Measurements from ENCODE around the gene TAT. TPM values are rescaled to one million over a fixed set of nuclear protein-coding genes. Genes with fewer than 3 reads are reported as not detected.

The TAT gene
- total RNA-seq, 4 donors from 2014 or later, result 2.0 TPM; not detected in 3

DNA sequence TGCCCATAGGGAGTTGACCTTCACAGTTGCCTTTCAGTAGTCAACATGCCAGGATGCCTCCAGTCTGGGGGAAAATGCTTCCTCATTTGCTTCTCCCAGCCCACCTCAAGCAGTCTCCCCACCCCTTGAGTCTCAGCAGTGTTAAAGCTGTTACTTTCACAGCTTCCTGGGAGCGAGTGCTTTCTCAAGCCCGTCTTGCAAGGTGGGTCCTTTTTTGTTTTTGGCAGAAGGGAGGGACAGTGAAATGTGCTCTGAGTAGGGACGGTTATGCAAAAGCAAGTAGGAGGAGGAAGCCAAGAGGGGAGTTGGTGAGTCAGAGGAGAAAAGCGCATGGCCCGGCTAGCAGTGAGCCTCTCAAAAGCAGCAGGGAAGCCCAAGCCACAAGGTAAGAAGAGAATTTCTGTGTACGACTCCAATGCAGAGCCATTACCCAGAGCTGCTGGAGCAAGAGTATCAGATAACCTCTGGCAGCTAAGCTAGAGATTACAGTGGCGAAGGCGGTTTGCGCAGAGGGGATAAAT lies 50.7 kb downstream of the TAT start, which contains the start of gene CHST4:
CHST4 (plus strand) TSS at position 316 of the 521 bp plus-strand sequence. CDS start 10,252 bp downstream, outside the sequence.
- peaks cover 29% of the 10 kb centered on the region for H3K27me3 ChIP-seq
- no peak within 1 kb of the TSS for H3K27ac ChIP-seq
- WGBS, result 4% methylated on average over 9 of the region's 9 CpGs
- H3K9me3 ChIP-seq, result no peaks in the 10 kb centered on the region
- H3K36me3 ChIP-seq, result no peaks in the 10 kb centered on the region
- H3K4me1 ChIP-seq, result peaks cover 7% of the 10 kb centered on the region
- DNase-seq (ENCODE audit: low spot score in 2 of 2), result no peak
- TF ChIP-seq POLR2AphosphoS5 (IDR thresholded peaks at IDR 0.05) (no peak), EP300 (IDR thresholded peaks at IDR 0.05) (no peak), POLR2A (IDR thresholded peaks at IDR 0.05) (no peak)
- TF ChIP-seq, protein P1, sequence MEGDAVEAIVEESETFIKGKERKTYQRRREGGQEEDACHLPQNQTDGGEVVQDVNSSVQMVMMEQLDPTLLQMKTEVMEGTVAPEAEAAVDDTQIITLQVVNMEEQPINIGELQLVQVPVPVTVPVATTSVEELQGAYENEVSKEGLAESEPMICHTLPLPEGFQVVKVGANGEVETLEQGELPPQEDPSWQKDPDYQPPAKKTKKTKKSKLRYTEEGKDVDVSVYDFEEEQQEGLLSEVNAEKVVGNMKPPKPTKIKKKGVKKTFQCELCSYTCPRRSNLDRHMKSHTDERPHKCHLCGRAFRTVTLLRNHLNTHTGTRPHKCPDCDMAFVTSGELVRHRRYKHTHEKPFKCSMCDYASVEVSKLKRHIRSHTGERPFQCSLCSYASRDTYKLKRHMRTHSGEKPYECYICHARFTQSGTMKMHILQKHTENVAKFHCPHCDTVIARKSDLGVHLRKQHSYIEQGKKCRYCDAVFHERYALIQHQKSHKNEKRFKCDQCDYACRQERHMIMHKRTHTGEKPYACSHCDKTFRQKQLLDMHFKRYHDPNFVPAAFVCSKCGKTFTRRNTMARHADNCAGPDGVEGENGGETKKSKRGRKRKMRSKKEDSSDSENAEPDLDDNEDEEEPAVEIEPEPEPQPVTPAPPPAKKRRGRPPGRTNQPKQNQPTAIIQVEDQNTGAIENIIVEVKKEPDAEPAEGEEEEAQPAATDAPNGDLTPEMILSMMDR (IDR thresholded peaks at IDR 0.05), result no peak
- no peak within 1 kb of the TSS for H3K4me3 ChIP-seq

DNA sequence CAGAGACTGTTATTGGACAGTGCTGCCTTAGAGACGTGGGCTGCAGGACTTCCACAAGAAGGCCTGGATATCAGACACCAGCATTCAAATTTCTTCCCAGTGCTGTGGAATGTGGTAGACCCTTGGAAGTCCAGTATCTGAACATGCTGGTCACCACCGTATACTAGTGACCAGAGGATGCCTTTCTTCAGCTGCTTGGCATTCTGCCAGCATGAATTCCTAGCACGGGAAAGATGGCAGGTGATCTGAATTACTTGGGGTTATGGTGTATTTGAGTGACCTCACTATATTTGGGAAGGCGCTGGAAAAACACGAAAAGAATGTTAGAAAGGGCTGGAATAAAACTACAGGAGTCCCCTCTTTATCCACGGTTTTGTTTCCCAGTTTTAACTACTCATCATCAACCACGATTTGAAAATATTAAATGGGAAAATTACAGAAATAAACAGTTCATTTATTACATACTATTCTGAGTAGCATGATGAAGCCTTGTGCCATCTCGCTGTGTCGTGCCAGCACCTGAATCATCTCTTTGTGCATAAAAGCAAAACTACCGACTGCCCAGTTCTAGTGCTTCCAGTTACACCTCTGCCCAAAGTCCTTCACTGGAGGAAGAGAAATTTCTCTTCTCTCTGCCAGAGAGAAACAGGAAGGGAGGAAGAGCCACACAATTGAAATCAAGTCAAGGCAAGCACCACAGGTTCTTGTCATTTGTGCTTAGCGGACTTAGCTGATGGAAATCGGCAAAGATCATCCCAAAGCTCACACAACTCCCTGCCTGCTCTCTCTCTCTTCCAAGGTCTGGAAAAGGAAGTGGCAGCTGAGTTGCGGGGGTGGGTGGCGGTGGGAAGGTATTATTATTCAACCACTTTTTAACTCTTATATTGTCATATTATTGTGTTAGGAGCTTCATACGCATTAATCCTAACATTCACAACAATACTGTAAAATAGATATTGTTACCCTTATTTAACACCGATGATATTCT lies 52.0 kb downstream of the TAT start:
- Histone ChIP-seq H3K4me3 (no peak overlapping the region), H3K27me3 (peaks cover 28% of the 10 kb centered on the region), H3K9me3 (no peaks in the 10 kb centered on the region), H3K36me3 (no peaks in the 10 kb centered on the region), H3K4me1 (peaks cover 7% of the 10 kb centered on the region), H3K27ac (no peak overlapping the region)
- no peak for DNase-seq (ENCODE audit: low spot score in 2 of 2)
- 54% methylated on average over 16 of the region's 16 CpGs for WGBS
- TF ChIP-seq EP300 (IDR thresholded peaks at IDR 0.05) (no peak), POLR2AphosphoS5 (IDR thresholded peaks at IDR 0.05) (no peak), POLR2A (IDR thresholded peaks at IDR 0.05) (no peak)
- TF ChIP-seq, protein P1 (IDR thresholded peaks at IDR 0.05), result no peak

DNA sequence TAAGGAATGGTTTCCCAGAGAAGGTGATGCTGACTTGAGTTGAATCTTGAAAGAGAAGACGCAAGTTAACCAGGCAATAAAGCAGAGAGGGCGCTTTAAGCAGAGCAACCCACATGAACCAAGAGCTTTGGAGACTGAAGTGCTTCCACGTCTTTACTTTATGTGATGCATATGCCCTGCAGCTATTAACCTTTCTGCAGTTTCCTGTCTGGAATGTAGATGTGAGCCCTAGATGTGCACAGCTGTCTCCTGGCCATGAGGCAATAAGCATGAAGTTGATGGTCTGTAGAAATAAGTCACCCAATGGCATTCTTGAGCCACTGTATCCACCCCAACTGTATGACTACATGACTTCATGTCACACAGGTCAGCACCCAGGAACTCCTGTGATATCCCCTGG lies 56.3 kb downstream of the TAT start:
- Histone ChIP-seq H3K4me3 (no peak overlapping the region), H3K9me3 (no peaks in the 10 kb centered on the region), H3K27ac (no peak overlapping the region), H3K36me3 (no peaks in the 10 kb centered on the region), H3K4me1 (no peaks in the 10 kb centered on the region), H3K27me3 (no peaks in the 10 kb centered on the region)
- TF ChIP-seq, protein P1 (IDR thresholded peaks at IDR 0.05), result no peak
- TF ChIP-seq EP300 (IDR thresholded peaks at IDR 0.05), result no peak
- no peak for TF ChIP-seq POLR2A (IDR thresholded peaks at IDR 0.05)
- TF ChIP-seq POLR2AphosphoS5 (IDR thresholded peaks at IDR 0.05), result no peak
- 60% methylated on average over 3 of the region's 3 CpGs for WGBS
- DNase-seq (ENCODE audit: low spot score in 2 of 2), result no peak

Other genes with a start within 250 kb of the TAT start
- 1 to 10 TPM; 4.3 to 7.7 (median 5.6) TPM for gene CALB2, start 218.4 kb downstream of the TAT start, total RNA-seq
- not detected for gene TLE7, start 135.0 kb downstream of the TAT start, total RNA-seq
- gene ZNF23, start 114.8 kb downstream of the TAT start, total RNA-seq, result 1 to 10 TPM; 2.5 to 5.8 (median 4.8) TPM
- 10 to 100 TPM in 1 of 4 donors, 1 to 10 TPM in 2, under 1 TPM in 1; 0.87 to 10.4 (median 5.3) TPM for gene ZNF19, start 87.8 kb downstream of the TAT start, total RNA-seq
- not detected for gene CHST4, start 50.7 kb downstream of the TAT start, total RNA-seq
- gene MARVELD3, start 49.1 kb upstream of the TAT start, total RNA-seq, result 10 to 100 TPM in 1 of 4 donors, 1 to 10 TPM in 3; 3.8 to 10.2 (median 6.2) TPM
- gene PHLPP2, start 147.6 kb upstream of the TAT start, total RNA-seq, result 1 to 10 TPM; 3.5 to 7.2 (median 5.9) TPM
- gene AP1G1, start 231.7 kb upstream of the TAT start, total RNA-seq, result 100 to 1,000 TPM in 1 of 4 donors, 10 to 100 TPM in 3; 77.1 to 153 (median 86.3) TPM

All from suprapubic skin (tissue), 4 donors.